ENCODE measurements around the gene ALPK3.

GRCh38 chr15:84800365-84800806 lies 16.8 kb upstream of the ALPK3 start:
- TF ChIP-seq CTCF (IDR thresholded peaks at IDR 0.05) (no peak), POLR2A (IDR thresholded peaks at IDR 0.05) (no peak)

Data from Peyer's patch (tissue), 4 donors.